Measurements from ENCODE around the gene UBTF. TPM values are rescaled to one million over a fixed set of nuclear protein-coding genes. Genes with fewer than 3 reads are reported as not detected.

The UBTF gene
- total RNA-seq, 3 donors from 2014 or later, result 50.1 to 65.1 (median 60.6) TPM

- Histone ChIP-seq H3K4me1 (peaks cover 0 to 10% of the 10 kb centered on the region in 2 donors), H3K9me3 (no peaks in the 10 kb centered on the region), H3K36me3 (no peaks in the 10 kb centered on the region), H3K27ac (peak within 1 kb of the TSS; percentile 97 to 99), H3K4me3 (peak within 1 kb of the TSS; percentile 82 to 93 (median 84)), H3K27me3 (no peaks in the 10 kb centered on the region)
- peak; percentile 99 for DNase-seq (ENCODE audit: low spot score in 2 of 2)
- intact Hi-C loops (cut with DNase I; ENCODE audit: low total_unique reads), result no loop called here
- no peak for TF ChIP-seq CTCF (IDR thresholded peaks at IDR 0.05)
- TF ChIP-seq POLR2A (IDR thresholded peaks at IDR 0.05), result peak; percentile 14
- TF ChIP-seq POLR2AphosphoS5 (IDR thresholded peaks at IDR 0.05), result peak; percentile 54 to 83 (median 72)
Observed at GRCh38 chr17:44186307-44187130, 33.0 kb downstream of the UBTF start, which contains the start of gene TMUB2. Gene TMUB2 (plus strand): TSS chr17:44186972. CDS start chr17:44187709, 737 bp downstream.

GRCh38 chr17:44184212-44184810 lies 35.2 kb downstream of the UBTF start:
- peaks cover 0 to 10% of the 10 kb centered on the region in 2 donors for H3K4me1 ChIP-seq
- H3K4me3 ChIP-seq, result no peak overlapping the region
- DNase-seq (ENCODE audit: low spot score in 2 of 2), result no peak
- H3K27ac ChIP-seq, result no peak overlapping the region
- intact Hi-C loops (cut with DNase I; ENCODE audit: low total_unique reads), result no loop called here
- H3K27me3 ChIP-seq, result no peaks in the 10 kb centered on the region
- no peak for TF ChIP-seq POLR2AphosphoS5 (IDR thresholded peaks at IDR 0.05)
- no peak for TF ChIP-seq CTCF (IDR thresholded peaks at IDR 0.05)
- TF ChIP-seq POLR2A (IDR thresholded peaks at IDR 0.05), result no peak
- H3K9me3 ChIP-seq, result no peaks in the 10 kb centered on the region
- H3K36me3 ChIP-seq, result no peaks in the 10 kb centered on the region

GRCh38 chr17:44183024-44183423 lies 36.5 kb downstream of the UBTF start:
- intact Hi-C loops (cut with DNase I; ENCODE audit: low total_unique reads), result no loop called here
- Histone ChIP-seq H3K27ac (no peak overlapping the region), H3K9me3 (no peaks in the 10 kb centered on the region), H3K4me1 (peaks cover 0 to 10% of the 10 kb centered on the region in 2 donors), H3K36me3 (no peaks in the 10 kb centered on the region), H3K4me3 (no peak overlapping the region), H3K27me3 (no peaks in the 10 kb centered on the region)
- TF ChIP-seq CTCF (IDR thresholded peaks at IDR 0.05) (no peak), POLR2AphosphoS5 (IDR thresholded peaks at IDR 0.05) (no peak), POLR2A (IDR thresholded peaks at IDR 0.05) (no peak)
- no peak for DNase-seq (ENCODE audit: low spot score in 2 of 2)

- Histone ChIP-seq H3K27ac (no peak overlapping the region), H3K4me3 (no peak overlapping the region), H3K4me1 (no peaks in the 10 kb centered on the region), H3K9me3 (no peaks in the 10 kb centered on the region), H3K36me3 (no peaks in the 10 kb centered on the region), H3K27me3 (no peaks in the 10 kb centered on the region)
- no peak for DNase-seq (ENCODE audit: low spot score in 2 of 2)
- intact Hi-C loops (cut with DNase I; ENCODE audit: low total_unique reads), result loop anchor here (5.0 kb wide), 1 partner anchor 479 kb away; the partner anchor contains the start of gene MEIOC
- TF ChIP-seq CTCF (IDR thresholded peaks at IDR 0.05) (no peak), POLR2A (IDR thresholded peaks at IDR 0.05) (no peak), POLR2AphosphoS5 (IDR thresholded peaks at IDR 0.05) (no peak)
Observed at GRCh38 chr17:44178133-44178532, 41.3 kb downstream of the UBTF start.

- H3K27me3 ChIP-seq, result no peaks in the 10 kb centered on the region
- H3K36me3 ChIP-seq, result no peaks in the 10 kb centered on the region
- no peak overlapping the region for H3K4me3 ChIP-seq
- TF ChIP-seq POLR2A (IDR thresholded peaks at IDR 0.05) (no peak), POLR2AphosphoS5 (IDR thresholded peaks at IDR 0.05) (no peak), CTCF (IDR thresholded peaks at IDR 0.05) (no peak)
- no peak overlapping the region for H3K27ac ChIP-seq
- no peaks in the 10 kb centered on the region for H3K4me1 ChIP-seq
- H3K9me3 ChIP-seq, result no peaks in the 10 kb centered on the region
- DNase-seq (ENCODE audit: low spot score in 2 of 2), result no peak
- intact Hi-C loops (cut with DNase I; ENCODE audit: low total_unique reads), result loop anchor here (5.0 kb wide), 1 partner anchor 480 kb away; the partner anchor contains the start of gene MEIOC
Observed at GRCh38 chr17:44177640-44178039, 41.8 kb downstream of the UBTF start.

Measured in breast epithelium (tissue), 4 donors.